ENCODE measurements around the gene GNPDA2.

The GNPDA2 gene

GRCh38 chr4:44670506-44671199 is 55.7 kb downstream of the GNPDA2 start:
- DNase-seq (ENCODE audit: low spot score), result no peak
- Mint-ChIP-seq H3K27me3 (ENCODE audit: low read depth) (peaks cover 5% of the 10 kb centered on the region), H3K27ac (no peak overlapping the region), H3K9me3 (no peaks in the 10 kb centered on the region), H3K4me1 (ENCODE audit: low read depth) (peaks cover 2% of the 10 kb centered on the region), H3K4me3 (no peak overlapping the region), H3K36me3 (ENCODE audit: low read depth) (no peaks in the 10 kb centered on the region)

GRCh38 chr4:44668526-44668925 is 57.8 kb downstream of the GNPDA2 start:
- Mint-ChIP-seq H3K4me3 (no peak overlapping the region), H3K4me1 (ENCODE audit: low read depth) (peaks cover 2% of the 10 kb centered on the region), H3K27ac (no peak overlapping the region), H3K9me3 (no peaks in the 10 kb centered on the region), H3K27me3 (ENCODE audit: low read depth) (peaks cover 5% of the 10 kb centered on the region), H3K36me3 (ENCODE audit: low read depth) (no peaks in the 10 kb centered on the region)
- DNase-seq (ENCODE audit: low spot score), result no peak

- Mint-ChIP-seq H3K27me3 (ENCODE audit: low read depth) (peaks cover 2% of the 10 kb centered on the region), H3K27ac (no peak overlapping the region), H3K36me3 (ENCODE audit: low read depth) (no peaks in the 10 kb centered on the region), H3K9me3 (no peaks in the 10 kb centered on the region), H3K4me3 (no peak overlapping the region), H3K4me1 (ENCODE audit: low read depth) (peaks cover under 1% of the 10 kb centered on the region)
- no peak for DNase-seq (ENCODE audit: low spot score)
Observed at GRCh38 chr4:44663539-44664263, 62.7 kb downstream of the GNPDA2 start.

- Mint-ChIP-seq H3K27ac (no peak overlapping the region), H3K27me3 (ENCODE audit: low read depth) (peaks cover 2% of the 10 kb centered on the region), H3K9me3 (no peaks in the 10 kb centered on the region), H3K4me3 (no peak overlapping the region), H3K36me3 (ENCODE audit: low read depth) (no peaks in the 10 kb centered on the region), H3K4me1 (ENCODE audit: low read depth) (no peaks in the 10 kb centered on the region)
- no peak for DNase-seq (ENCODE audit: low spot score)
Observed at GRCh38 chr4:44662623-44663005, 63.7 kb downstream of the GNPDA2 start.

- no peak for DNase-seq (ENCODE audit: low spot score)
- Mint-ChIP-seq H3K36me3 (ENCODE audit: low read depth) (no peaks in the 10 kb centered on the region), H3K4me1 (ENCODE audit: low read depth) (no peaks in the 10 kb centered on the region), H3K9me3 (no peaks in the 10 kb centered on the region), H3K27me3 (ENCODE audit: low read depth) (peaks cover 2% of the 10 kb centered on the region), H3K27ac (no peak overlapping the region), H3K4me3 (no peak overlapping the region)
Observed at GRCh38 chr4:44661940-44662622, 64.3 kb downstream of the GNPDA2 start.

- H3K4me3 Mint-ChIP-seq, result no peak overlapping the region
Observed at GRCh38 chr4:44660396-44660795, 66.0 kb downstream of the GNPDA2 start.

GRCh38 chr4:44652002-44652401 is 74.4 kb downstream of the GNPDA2 start:
- H3K4me1 Mint-ChIP-seq (ENCODE audit: low read depth), result no peaks in the 10 kb centered on the region
- no peaks in the 10 kb centered on the region for H3K27me3 Mint-ChIP-seq (ENCODE audit: low read depth)
- no peak overlapping the region for H3K4me3 Mint-ChIP-seq
- no peak for DNase-seq (ENCODE audit: low spot score)
- no peaks in the 10 kb centered on the region for H3K9me3 Mint-ChIP-seq
- H3K36me3 Mint-ChIP-seq (ENCODE audit: low read depth), result no peaks in the 10 kb centered on the region
- no peak overlapping the region for H3K27ac Mint-ChIP-seq

More at GRCh38 chr4:44660396-44660795, 66.0 kb downstream of the GNPDA2 start:
- Mint-ChIP-seq H3K4me1 (ENCODE audit: low read depth) (no peaks in the 10 kb centered on the region), H3K27me3 (ENCODE audit: low read depth) (peaks cover 2% of the 10 kb centered on the region), H3K9me3 (no peaks in the 10 kb centered on the region), H3K36me3 (ENCODE audit: low read depth) (no peaks in the 10 kb centered on the region), H3K27ac (no peak overlapping the region)
- no peak for DNase-seq (ENCODE audit: low spot score)
